ENCODE measurements around the gene UCN.
"Not testable (repeated sequence)": the region's sequence is repeated elsewhere in the genome, so short reads cannot be mapped to it uniquely, and the experiment has no call there.

The UCN gene

GRCh38 chr2:27270131-27270530 is 38.1 kb downstream of the UCN start:
- no peak for DNase-seq
- H3K4me1 Mint-ChIP-seq, result peaks cover 8% of the 10 kb centered on the region
- H3K9me3 Mint-ChIP-seq, result no peaks in the 10 kb centered on the region
- no peak overlapping the region for H3K4me3 Mint-ChIP-seq
- no peaks in the 10 kb centered on the region for H3K36me3 Mint-ChIP-seq
- H3K27ac Mint-ChIP-seq, result no peak overlapping the region
- CTCF ChIA-PET, result interaction anchor here (0.9 to 2.4 kb wide), 2 partner anchors 10 kb away, joined by 3 to 14 read pairs; no protein-coding TSS in a partner anchor
- H3K27me3 Mint-ChIP-seq, result peaks cover 21% of the 10 kb centered on the region

DNA sequence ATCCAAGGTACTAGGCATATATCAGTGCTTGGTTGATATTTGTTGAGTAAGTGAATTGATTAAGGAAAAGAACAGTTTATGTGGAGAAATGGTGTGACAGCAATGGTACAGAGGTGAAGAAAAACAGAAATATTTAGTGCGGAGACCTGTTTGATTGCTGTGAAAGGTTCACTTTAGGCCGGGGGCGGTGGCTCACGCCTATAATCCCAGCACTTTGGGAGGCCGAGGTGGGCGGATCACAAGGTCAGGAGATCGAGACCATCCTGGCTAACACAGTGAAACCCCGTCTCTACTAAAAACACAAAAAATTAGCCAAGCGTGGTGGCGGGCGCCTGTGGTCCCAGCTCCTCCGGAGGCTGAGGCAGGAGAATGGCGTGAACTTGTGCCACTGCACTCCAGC is 39.9 kb downstream of the UCN start:
- H3K36me3 Mint-ChIP-seq, H3K9me3 Mint-ChIP-seq, DNase-seq, H3K4me3 Mint-ChIP-seq, H3K27ac Mint-ChIP-seq, CTCF ChIA-PET: not testable (repeated sequence)
- Mint-ChIP-seq H3K27me3 (peaks cover 13% of the 10 kb centered on the region), H3K4me1 (peaks cover 21% of the 10 kb centered on the region)

DNA sequence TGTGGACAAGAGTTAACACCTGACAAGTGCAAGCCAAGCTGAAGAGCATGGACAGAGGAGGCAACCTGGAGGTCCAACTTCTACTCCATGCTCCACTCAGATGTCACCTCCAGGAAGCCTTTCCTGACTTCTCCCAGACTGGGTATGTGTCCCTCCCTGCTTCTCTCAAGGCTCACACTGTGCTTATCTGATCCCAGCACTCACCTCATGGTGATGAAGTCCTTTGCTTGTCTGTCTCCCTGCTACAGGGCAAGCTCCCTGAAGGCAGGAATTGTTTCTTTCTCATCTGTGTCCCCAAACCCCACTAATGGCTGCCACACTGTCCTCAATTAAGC is 42.7 kb downstream of the UCN start:
- Mint-ChIP-seq H3K27me3 (peaks cover 15% of the 10 kb centered on the region), H3K36me3 (no peaks in the 10 kb centered on the region), H3K4me1 (peaks cover 29% of the 10 kb centered on the region), H3K27ac (no peak overlapping the region), H3K9me3 (no peaks in the 10 kb centered on the region), H3K4me3 (peak overlapping the region; percentile 10)
- CTCF ChIA-PET, result interaction anchor here (0.9 to 3.5 kb wide), 5 partner anchors 8 to 417 kb away, joined by 3 to 25 read pairs (median 4); no protein-coding TSS in a partner anchor
- no peak for DNase-seq

DNA sequence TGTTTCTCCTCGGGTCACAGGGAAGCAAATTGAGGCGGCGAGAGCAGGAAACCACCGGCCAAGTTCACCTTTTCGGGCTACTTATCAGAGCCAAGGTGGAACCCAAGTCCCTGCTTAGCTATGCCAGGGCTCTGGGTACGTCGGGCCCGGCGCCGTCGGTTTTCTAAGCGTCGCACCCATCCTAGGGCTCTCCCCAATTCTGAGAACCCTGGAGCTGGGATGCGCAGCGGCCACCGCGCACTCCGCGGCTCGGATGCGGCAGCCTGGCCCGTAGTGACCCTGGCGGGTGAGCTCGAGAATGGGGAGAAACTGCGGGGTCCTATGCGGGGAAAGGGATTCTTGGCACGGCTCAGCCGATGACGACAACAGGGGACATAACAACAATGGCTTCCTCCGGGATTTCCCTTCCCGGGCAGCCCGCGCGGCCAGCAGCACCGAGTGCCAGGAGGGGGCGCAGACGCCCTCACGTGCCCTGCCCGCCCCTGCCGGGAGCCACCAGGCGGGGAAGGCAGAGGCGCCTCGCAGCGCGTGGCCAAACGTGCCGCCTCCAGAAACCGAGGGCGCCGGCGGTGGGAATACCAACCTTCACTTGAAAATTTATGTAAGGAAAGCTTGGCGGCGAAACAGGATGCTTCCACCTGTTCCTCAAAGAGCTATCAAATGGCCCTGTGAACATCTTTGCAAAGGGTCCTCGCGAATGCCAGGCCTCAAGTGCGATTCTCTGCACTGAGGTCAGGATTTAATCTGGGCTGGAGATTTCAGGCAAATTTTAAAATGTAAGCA is 43.3 kb downstream of the UCN start:
- CTCF ChIA-PET, result interaction anchor here (0.9 to 3.5 kb wide), 6 partner anchors 9 to 418 kb away, joined by 3 to 25 read pairs (median 4); no protein-coding TSS in a partner anchor
- Mint-ChIP-seq H3K4me3 (peak overlapping the region; percentile 48), H3K27ac (no peak overlapping the region), H3K9me3 (no peaks in the 10 kb centered on the region), H3K27me3 (peaks cover 21% of the 10 kb centered on the region), H3K36me3 (no peaks in the 10 kb centered on the region), H3K4me1 (peaks cover 29% of the 10 kb centered on the region)
- DNase-seq, result peak; percentile 64

DNA sequence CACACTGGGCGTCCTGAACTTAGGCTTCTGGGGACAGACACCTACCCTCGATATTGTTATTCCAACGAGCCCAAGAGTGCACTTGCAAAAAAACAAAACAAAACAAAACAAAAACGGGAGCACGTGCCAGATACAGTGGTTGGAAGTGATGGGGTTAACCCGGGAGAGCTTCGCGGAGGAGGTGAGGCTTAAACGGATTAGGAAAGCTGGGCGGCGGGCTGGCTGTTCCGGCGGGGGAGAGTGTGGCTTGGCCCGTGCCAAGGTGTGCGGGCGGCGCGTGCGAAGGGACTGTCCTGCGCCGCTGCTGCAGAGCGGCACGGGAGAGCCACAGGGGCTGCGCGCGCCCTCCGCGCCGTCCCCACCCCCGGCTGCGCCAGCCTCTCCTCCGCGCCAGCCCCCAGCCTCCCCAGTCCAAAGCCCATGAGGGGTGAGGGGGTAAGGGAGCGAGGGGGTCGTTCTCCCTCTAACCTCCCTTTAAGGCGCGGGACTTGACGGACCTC is 43.9 kb downstream of the UCN start:
- H3K4me3 Mint-ChIP-seq, result peak overlapping the region; percentile 76
- DNase-seq, result no peak
- peaks cover 27% of the 10 kb centered on the region for H3K27me3 Mint-ChIP-seq
- H3K27ac Mint-ChIP-seq, result peak overlapping the region; percentile 40
- H3K4me1 Mint-ChIP-seq, result peaks cover 29% of the 10 kb centered on the region
- CTCF ChIA-PET, result interaction anchor here (1.0 to 3.5 kb wide), 4 partner anchors 9 to 39 kb away, joined by 3 to 25 read pairs (median 4); no protein-coding TSS in a partner anchor
- H3K36me3 Mint-ChIP-seq, result no peaks in the 10 kb centered on the region
- no peaks in the 10 kb centered on the region for H3K9me3 Mint-ChIP-seq

GRCh38 chr2:27263287-27264252 is 44.7 kb downstream of the UCN start:
- CTCF ChIA-PET, result interaction anchor here (1.0 to 3.5 kb wide), 3 partner anchors 16 to 83 kb away, joined by 3 to 25 read pairs (median 3); no protein-coding TSS in a partner anchor
- Mint-ChIP-seq H3K9me3 (no peaks in the 10 kb centered on the region), H3K27ac (no peak overlapping the region), H3K27me3 (peaks cover 35% of the 10 kb centered on the region), H3K4me3 (peak overlapping the region; percentile 76), H3K36me3 (no peaks in the 10 kb centered on the region), H3K4me1 (peaks cover 29% of the 10 kb centered on the region)
- DNase-seq, result no peak

DNA sequence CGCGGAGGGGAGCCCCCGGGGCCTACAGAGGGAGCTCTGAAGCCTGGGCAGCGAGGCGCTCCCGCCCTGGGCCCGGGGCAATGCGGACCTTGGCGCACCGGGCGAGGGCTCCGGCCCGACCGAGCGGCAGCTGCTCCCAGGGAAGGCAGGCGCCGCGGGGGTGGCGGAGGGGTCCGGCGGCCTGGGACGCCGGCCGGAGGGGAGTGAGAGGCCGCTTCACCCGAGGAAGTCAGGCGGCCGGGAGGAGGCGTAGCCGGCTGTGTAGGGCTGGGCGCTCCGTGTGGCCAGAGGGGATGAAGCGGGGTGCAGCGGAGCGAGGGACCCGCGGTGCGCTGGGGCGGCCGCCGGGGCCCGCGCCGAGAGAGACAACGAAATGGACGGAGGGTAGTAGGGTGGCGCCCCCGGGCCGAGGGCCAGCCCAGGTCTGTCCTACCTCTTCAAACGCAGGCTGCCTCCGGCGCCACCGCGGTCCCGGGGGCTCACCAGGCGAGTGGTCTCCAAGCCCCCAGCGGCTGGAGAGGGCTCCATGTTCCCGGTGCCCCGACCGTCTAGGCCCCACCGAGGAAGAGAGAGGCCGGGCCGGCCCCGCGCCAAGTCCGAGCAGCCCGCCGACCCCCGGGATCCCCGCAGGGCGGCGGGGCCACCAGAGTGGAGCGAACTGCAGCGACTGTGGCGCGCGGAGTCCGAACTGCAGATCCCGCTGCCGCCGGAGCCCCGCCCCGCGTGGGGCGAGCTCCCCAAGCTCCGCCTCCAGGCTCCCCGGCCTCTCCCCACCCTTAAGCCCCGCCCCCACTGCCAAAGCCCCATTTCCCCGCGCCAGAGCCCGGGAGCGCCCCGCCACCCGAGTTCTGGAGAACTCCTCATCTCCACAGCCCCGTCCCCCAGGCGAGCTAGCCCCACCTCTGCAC is 45.6 kb downstream of the UCN start, which contains the start of gene SLC30A3:
TSS of gene SLC30A3 (minus strand) at position 669 of the 908 bp plus-strand sequence. CDS start at position 528, 141 bp downstream.
- DNase-seq, result peak; percentile 87
- Mint-ChIP-seq H3K36me3 (no peaks in the 10 kb centered on the region), H3K9me3 (no peaks in the 10 kb centered on the region), H3K4me3 (peak within 1 kb of the TSS; percentile 76), H3K4me1 (peaks cover 29% of the 10 kb centered on the region), H3K27ac (no peak within 1 kb of the TSS), H3K27me3 (peaks cover 42% of the 10 kb centered on the region)
- CTCF ChIA-PET, result interaction anchor here (0.9 to 3.5 kb wide), 4 partner anchors 12 to 84 kb away, joined by 3 to 25 read pairs (median 4); no protein-coding TSS in a partner anchor

- peaks cover 50% of the 10 kb centered on the region for H3K27me3 Mint-ChIP-seq
- no peak overlapping the region for H3K27ac Mint-ChIP-seq
- H3K4me1 Mint-ChIP-seq, result peaks cover 29% of the 10 kb centered on the region
- peak overlapping the region; percentile 6 for H3K4me3 Mint-ChIP-seq
- CTCF ChIA-PET, result interaction anchor here (0.9 to 1.0 kb wide), 2 partner anchors 11 to 18 kb away, joined by 3 to 4 read pairs; no protein-coding TSS in a partner anchor
- no peak for DNase-seq
- H3K36me3 Mint-ChIP-seq, result no peaks in the 10 kb centered on the region
- no peaks in the 10 kb centered on the region for H3K9me3 Mint-ChIP-seq
These were observed 46.3 kb downstream of the UCN start for GRCh38 chr2:27261926-27262298.

DNA sequence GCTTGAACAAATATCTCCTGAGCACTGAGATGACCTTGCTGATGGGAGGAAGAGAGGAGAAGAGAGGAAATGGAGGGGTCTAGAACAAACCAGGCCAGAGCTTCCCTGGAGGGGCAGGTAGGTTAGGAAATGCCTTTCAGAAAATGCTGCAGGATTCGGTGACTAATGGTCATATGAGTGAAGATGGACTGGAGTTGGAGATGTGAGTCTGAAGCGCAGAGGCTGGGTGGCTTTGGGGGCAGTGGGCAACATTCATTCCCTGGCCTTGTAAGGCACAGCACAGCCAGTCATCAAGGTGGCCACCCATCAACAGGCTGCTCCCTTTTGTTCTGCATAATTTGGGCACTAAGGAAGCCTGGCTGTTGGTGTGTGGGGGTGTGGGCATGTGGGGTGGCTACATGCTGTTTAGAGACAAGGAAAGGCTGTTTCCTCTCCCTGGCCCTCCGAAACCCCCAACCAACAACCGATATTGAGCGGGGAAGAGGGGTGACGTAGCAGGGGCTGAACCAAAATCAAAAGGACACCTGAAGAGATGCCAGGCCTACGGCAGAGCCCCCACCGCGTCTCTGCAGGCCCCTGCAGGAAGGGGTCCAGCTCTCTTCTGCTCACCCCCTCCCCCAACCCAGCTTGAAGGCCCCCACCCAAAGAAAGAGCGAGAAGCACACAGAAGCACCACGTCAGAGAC is 46.9 kb downstream of the UCN start:
- H3K4me1 Mint-ChIP-seq, result peaks cover 29% of the 10 kb centered on the region
- peaks cover 55% of the 10 kb centered on the region for H3K27me3 Mint-ChIP-seq
- CTCF ChIA-PET, result interaction anchor here (1.0 kb wide), 1 partner anchor 11 kb away, joined by 4 read pairs; no protein-coding TSS in a partner anchor
- no peaks in the 10 kb centered on the region for H3K36me3 Mint-ChIP-seq
- peak overlapping the region; percentile 6 for H3K4me3 Mint-ChIP-seq
- DNase-seq, result no peak
- H3K27ac Mint-ChIP-seq, result no peak overlapping the region
- no peaks in the 10 kb centered on the region for H3K9me3 Mint-ChIP-seq

GRCh38 chr2:27258051-27258450 is 50.2 kb downstream of the UCN start:
- DNase-seq, result no peak
- peaks cover 74% of the 10 kb centered on the region for H3K27me3 Mint-ChIP-seq
- H3K27ac Mint-ChIP-seq, result no peak overlapping the region
- peaks cover 8% of the 10 kb centered on the region for H3K4me1 Mint-ChIP-seq
- H3K9me3 Mint-ChIP-seq, result no peaks in the 10 kb centered on the region
- CTCF ChIA-PET, result no interaction called here
- no peak overlapping the region for H3K4me3 Mint-ChIP-seq
- H3K36me3 Mint-ChIP-seq, result no peaks in the 10 kb centered on the region
